ENCODE measurements around the gene COL27A1.

DNA sequence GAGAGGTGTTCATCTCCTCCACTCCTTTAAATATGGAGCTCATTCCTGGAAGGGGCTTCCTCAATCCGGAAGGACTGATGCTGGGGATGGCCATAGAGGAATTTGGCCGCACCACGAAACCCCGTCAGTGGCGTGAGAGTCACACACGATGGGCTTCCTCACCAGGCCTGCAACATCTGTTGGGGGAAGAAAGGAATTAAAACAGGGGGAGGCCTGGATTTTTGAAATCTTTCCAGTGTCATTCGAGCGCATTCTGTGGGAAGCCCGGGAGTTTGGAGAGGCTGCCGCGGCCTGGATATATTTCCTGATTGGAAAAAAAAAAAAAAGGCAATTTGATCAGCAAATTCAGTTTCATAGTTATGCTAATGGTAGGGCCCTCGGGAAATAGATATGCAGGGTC lies 91.2 kb downstream of the COL27A1 start:
- TF ChIP-seq SUZ12 (IDR thresholded peaks at IDR 0.05; ENCODE audit: extremely low read depth, insufficient read depth, insufficient read length) (no peak), YY1 (IDR thresholded peaks at IDR 0.05; ENCODE audit: insufficient read depth, insufficient read length) (no peak)

Data from NT2/D1 (cell line).